ENCODE measurements around the gene DNAJC1.

DNA sequence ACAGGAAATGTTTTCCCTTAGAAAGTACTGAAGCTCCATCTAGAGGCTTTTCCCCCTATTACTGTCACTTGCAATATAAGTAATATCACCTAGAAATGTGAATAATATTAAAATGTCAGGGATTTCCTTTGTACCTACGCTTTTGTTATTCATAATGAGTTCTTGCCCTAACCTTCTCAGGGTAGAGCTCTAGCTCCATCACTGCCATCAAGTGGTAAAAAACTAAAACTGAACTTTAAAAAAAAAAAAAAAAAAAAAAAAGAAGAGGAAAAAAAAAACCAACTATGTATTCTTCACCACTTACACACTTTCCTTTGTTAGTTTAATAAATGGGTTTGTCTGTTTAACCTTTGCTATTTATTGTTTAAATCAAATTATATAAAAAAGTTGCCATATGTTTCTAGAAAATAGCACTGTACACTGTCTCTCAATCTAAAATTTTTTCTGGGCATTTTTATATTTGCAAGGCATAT, 49.9 kb downstream of the DNAJC1 start:
- TF ChIP-seq RAD21 (conservative IDR thresholded peaks at IDR 0.05 in 1 of 2, IDR thresholded peaks at IDR 0.05 in 1 of 2) (peak; percentile 60 to 81), CTCF (IDR thresholded peaks at IDR 0.05) (peak; percentile 66), HEYL (CRISPR knock-in tag; IDR thresholded peaks at IDR 0.05) (no peak), RFX5 (IDR thresholded peaks at IDR 0.05) (no peak), POLR2A (IDR thresholded peaks at IDR 0.05; ENCODE audit: low read length) (no peak), EP300 (IDR thresholded peaks at IDR 0.05) (no peak), HDAC2 (IDR thresholded peaks at IDR 0.05) (no peak), HOXA7 (CRISPR knock-in tag; IDR thresholded peaks at IDR 0.05) (no peak), JUNB (IDR thresholded peaks at IDR 0.05) (no peak), KDM5A (IDR thresholded peaks at IDR 0.05) (no peak), MAZ (IDR thresholded peaks at IDR 0.05; ENCODE audit: borderline replicate concordance, low read depth, low read length) (no peak), RCOR1 (IDR thresholded peaks at IDR 0.05; ENCODE audit: low read depth, low read length) (no peak)
- TF ChIP-seq, protein P1, sequence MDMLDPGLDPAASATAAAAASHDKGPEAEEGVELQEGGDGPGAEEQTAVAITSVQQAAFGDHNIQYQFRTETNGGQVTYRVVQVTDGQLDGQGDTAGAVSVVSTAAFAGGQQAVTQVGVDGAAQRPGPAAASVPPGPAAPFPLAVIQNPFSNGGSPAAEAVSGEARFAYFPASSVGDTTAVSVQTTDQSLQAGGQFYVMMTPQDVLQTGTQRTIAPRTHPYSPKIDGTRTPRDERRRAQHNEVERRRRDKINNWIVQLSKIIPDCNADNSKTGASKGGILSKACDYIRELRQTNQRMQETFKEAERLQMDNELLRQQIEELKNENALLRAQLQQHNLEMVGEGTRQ (IDR thresholded peaks at IDR 0.05) = no peak
- TF ChIP-seq, protein P2, sequence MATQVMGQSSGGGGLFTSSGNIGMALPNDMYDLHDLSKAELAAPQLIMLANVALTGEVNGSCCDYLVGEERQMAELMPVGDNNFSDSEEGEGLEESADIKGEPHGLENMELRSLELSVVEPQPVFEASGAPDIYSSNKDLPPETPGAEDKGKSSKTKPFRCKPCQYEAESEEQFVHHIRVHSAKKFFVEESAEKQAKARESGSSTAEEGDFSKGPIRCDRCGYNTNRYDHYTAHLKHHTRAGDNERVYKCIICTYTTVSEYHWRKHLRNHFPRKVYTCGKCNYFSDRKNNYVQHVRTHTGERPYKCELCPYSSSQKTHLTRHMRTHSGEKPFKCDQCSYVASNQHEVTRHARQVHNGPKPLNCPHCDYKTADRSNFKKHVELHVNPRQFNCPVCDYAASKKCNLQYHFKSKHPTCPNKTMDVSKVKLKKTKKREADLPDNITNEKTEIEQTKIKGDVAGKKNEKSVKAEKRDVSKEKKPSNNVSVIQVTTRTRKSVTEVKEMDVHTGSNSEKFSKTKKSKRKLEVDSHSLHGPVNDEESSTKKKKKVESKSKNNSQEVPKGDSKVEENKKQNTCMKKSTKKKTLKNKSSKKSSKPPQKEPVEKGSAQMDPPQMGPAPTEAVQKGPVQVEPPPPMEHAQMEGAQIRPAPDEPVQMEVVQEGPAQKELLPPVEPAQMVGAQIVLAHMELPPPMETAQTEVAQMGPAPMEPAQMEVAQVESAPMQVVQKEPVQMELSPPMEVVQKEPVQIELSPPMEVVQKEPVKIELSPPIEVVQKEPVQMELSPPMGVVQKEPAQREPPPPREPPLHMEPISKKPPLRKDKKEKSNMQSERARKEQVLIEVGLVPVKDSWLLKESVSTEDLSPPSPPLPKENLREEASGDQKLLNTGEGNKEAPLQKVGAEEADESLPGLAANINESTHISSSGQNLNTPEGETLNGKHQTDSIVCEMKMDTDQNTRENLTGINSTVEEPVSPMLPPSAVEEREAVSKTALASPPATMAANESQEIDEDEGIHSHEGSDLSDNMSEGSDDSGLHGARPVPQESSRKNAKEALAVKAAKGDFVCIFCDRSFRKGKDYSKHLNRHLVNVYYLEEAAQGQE (IDR thresholded peaks at IDR 0.05) = no peak
